ENCODE data around the gene RNF5. TPM values are rescaled to one million over a fixed set of nuclear protein-coding genes. Genes with fewer than 3 reads are reported as not detected.

Gene RNF5
- total and polyA plus RNA-seq, 2 of the 4 experiments (the other 2 are of a cell fraction), result 18.8 to 41.4 TPM

- Histone ChIP-seq H2BK5ac (ENCODE audit: low read depth, low read length, poor library complexity, severe bottlenecking) (no peak overlapping the region), H3K4me2 (ENCODE audit: low read depth, low read length) (no peak overlapping the region), H2AK5ac (ENCODE audit: low read depth, low read length) (no peak overlapping the region), H2AK9ac (replicated peaks; ENCODE audit: low read depth, low read length, poor library complexity) (no peak overlapping the region), H3K14ac (replicated peaks; ENCODE audit: low read depth, low read length) (no peak overlapping the region), H3K4me3 (ENCODE audit: insufficient read depth, low read depth, low read length) (no peak overlapping the region), H2BK15ac (ENCODE audit: low read depth, low read length) (no peak overlapping the region), H3K18ac (ENCODE audit: low read depth, low read length) (no peak overlapping the region), H3K23ac (ENCODE audit: low read depth, low read length) (no peak overlapping the region), H3K4me1 (ENCODE audit: control insufficient read depth, insufficient read depth, low read length) (peaks cover 4% of the 10 kb centered on the region), H3K79me1 (ENCODE audit: low read depth in 1 of 2, low read length in 2 of 2) (peaks cover 28 to 57% of the 10 kb centered on the region in 2 experiments; a peak in 3 of 4 replicates), H3K56ac (ENCODE audit: extremely low read depth, insufficient read depth, low read length) (no peak overlapping the region), H3K9me3 (ENCODE audit: control insufficient read depth, insufficient read depth, low read length) (no peaks in the 10 kb centered on the region), H3K27me3 (ENCODE audit: control insufficient read depth, insufficient read depth, low read length) (no peaks in the 10 kb centered on the region), H3K36me3 (ENCODE audit: control insufficient read depth, insufficient read depth, low read length) (peaks cover 46% of the 10 kb centered on the region), H3K9ac (ENCODE audit: low read depth, low read length) (no peak overlapping the region), H3K4ac (ENCODE audit: low read depth, low read length) (no peak overlapping the region), H2BK20ac (ENCODE audit: low read depth, low read length) (no peak overlapping the region), H4K20me1 (ENCODE audit: insufficient read depth, low read length) (no peaks in the 10 kb centered on the region), H2BK120ac (ENCODE audit: low read depth, low read length) (no peak overlapping the region), H3K9me1 (ENCODE audit: insufficient read depth, low read length) (peaks cover 31% of the 10 kb centered on the region), H4K8ac (ENCODE audit: low read depth in 2 of 2, low read length in 2 of 2) (no peak overlapping the region), H4K5ac (ENCODE audit: low read depth, low read length) (no peak overlapping the region), H2AFZ (replicated peaks; ENCODE audit: low read length, poor library complexity) (no peak overlapping the region), H3K27ac (ENCODE audit: insufficient read depth, low read length) (no peak overlapping the region), H4K91ac (ENCODE audit: insufficient read depth, low read depth, low read length) (no peak overlapping the region)
- DNase-seq (no peak), ATAC-seq (ENCODE audit: low read depth) (no peak)
- dilution Hi-C loops (cut with HindIII; ENCODE audit: low sequenced_read_pairs, unreplicated experiment), result no loop called here
- CTCF ChIA-PET, result no interaction called here
- in situ Hi-C loops (cut with MboI; ENCODE audit: low sequenced_read_pairs), result loop anchor here (10.0 kb wide), 1 partner anchor 196 kb away; the partner anchor contains the start of gene DXO
- intact Hi-C loops (cut with micrococcal nuclease), result no loop called here
- TF ChIP-seq BHLHE40 (IDR thresholded peaks at IDR 0.05; ENCODE audit: low read depth, low read length), result no peak
- no peak for TF ChIP-seq RFX5 (IDR thresholded peaks at IDR 0.05; ENCODE audit: low read depth, low read length)
- TF ChIP-seq SMC3 (IDR thresholded peaks at IDR 0.05; ENCODE audit: low read depth, low read length), result no peak
- no peak for TF ChIP-seq MAFK (IDR thresholded peaks at IDR 0.05; ENCODE audit: low read depth, low read length)
- no peak for TF ChIP-seq FOS (IDR thresholded peaks at IDR 0.05; ENCODE audit: low read depth, low read length)
- no peak for TF ChIP-seq CHD1 (IDR thresholded peaks at IDR 0.05; ENCODE audit: low read depth, low read length)
- no peak for TF ChIP-seq MAZ (IDR thresholded peaks at IDR 0.05; ENCODE audit: borderline replicate concordance, low read depth, low read length)
- TF ChIP-seq RCOR1 (IDR thresholded peaks at IDR 0.05; ENCODE audit: insufficient replicate concordance, low read length), result no peak
- no peak for TF ChIP-seq MXI1 (IDR thresholded peaks at IDR 0.05; ENCODE audit: borderline replicate concordance, low read depth, low read length)
- TF ChIP-seq RAD21 (IDR thresholded peaks at IDR 0.05; ENCODE audit: low read length), result no peak
- no peak for TF ChIP-seq ELK1 (IDR thresholded peaks at IDR 0.05; ENCODE audit: borderline replicate concordance, low read depth, low read length)
- TF ChIP-seq, protein P1, sequence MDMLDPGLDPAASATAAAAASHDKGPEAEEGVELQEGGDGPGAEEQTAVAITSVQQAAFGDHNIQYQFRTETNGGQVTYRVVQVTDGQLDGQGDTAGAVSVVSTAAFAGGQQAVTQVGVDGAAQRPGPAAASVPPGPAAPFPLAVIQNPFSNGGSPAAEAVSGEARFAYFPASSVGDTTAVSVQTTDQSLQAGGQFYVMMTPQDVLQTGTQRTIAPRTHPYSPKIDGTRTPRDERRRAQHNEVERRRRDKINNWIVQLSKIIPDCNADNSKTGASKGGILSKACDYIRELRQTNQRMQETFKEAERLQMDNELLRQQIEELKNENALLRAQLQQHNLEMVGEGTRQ (IDR thresholded peaks at IDR 0.05; ENCODE audit: low read depth, low read length), result no peak
- TF ChIP-seq NFE2L2 (IDR thresholded peaks at IDR 0.05; ENCODE audit: low read depth, low read length), result no peak
- no peak for TF ChIP-seq CTCF (conservative IDR thresholded peaks at IDR 0.05; ENCODE audit: low read depth, low read length)
- TF ChIP-seq POLR2A (IDR thresholded peaks at IDR 0.05; ENCODE audit: low read depth, low read length), result no peak
- 100% methylated on average over 3 of the region's 6 CpGs; no CpG with 5 or more reads in 1 of the 2 experiments for WGBS, 2 experiments (ENCODE audit: extremely low coverage in 2 of 2, insufficient read length in 1 of 2)
- no TSS peak for BruUV-seq (replicated peaks)
- POLR2A ChIA-PET (ENCODE audit: unreplicated experiment), result no interaction called here
These were observed 7.0 kb upstream of the RNF5 start for GRCh38 chr6:32171234-32171633.

Measured in IMR-90 (cell line).